ENCODE measurements around the gene PTPRT.

GRCh38 chr20:42706759-42707158 is 482.9 kb downstream of the PTPRT start:
- no peak for TF ChIP-seq CTCF (IDR thresholded peaks at IDR 0.05)
- no peak for TF ChIP-seq POLR2A (IDR thresholded peaks at IDR 0.05)
